Muscle of leg (tissue), 11 donors: ENCODE results near the gene C1QTNF9. TPM values are rescaled to one million over a fixed set of nuclear protein-coding genes. Genes with fewer than 3 reads are reported as not detected.
"Not testable (repeated sequence)": the region's sequence is repeated elsewhere in the genome, so short reads cannot be mapped to it uniquely, and the experiment has no call there.

ENCODE experiments used
- DNase-seq: peaks from one replicate; pipeline ENCODE4 v3.0.0; 2013
- H3K27ac ChIP-seq: one replicate; pipeline ENCODE4 v1.5.1; 2013; ENCODE audit warnings: mild to moderate bottlenecking, low read length, control low read depth
- H3K27me3 ChIP-seq: one replicate; pipeline ENCODE4 v1.6.1; 2013; ENCODE audit warnings: low read length; ENCODE audit not compliant: control insufficient read depth, insufficient read depth
- H3K36me3 ChIP-seq: one replicate; pipeline ENCODE4 v1.6.1; 2013; ENCODE audit warnings: low read length; ENCODE audit not compliant: control insufficient read depth, insufficient read depth
- H3K4me1 ChIP-seq: one replicate; pipeline ENCODE4 v1.6.1; 2013; ENCODE audit warnings: low read length; ENCODE audit not compliant: control insufficient read depth, insufficient read depth
- H3K4me3 ChIP-seq: one replicate; pipeline ENCODE4 v1.5.1; 2013; ENCODE audit warnings: low read length, control low read depth
- H3K9me3 ChIP-seq: replicated peaks from 2 replicates; pipeline ENCODE4 v1.6.1; 2013; ENCODE audit warnings: low read depth, low read length; ENCODE audit not compliant: control insufficient read depth
- WGBS: methylation state at CpG from one replicate; pipeline ENCODE4 v1.1.5; 2013; ENCODE audit warnings: missing lambda C conversion rate; ENCODE audit not compliant: insufficient coverage; 5-methylcytosine and 5-hydroxymethylcytosine counted together
- polyA plus RNA-seq, 8 donors: library from polyadenylated mRNA; unstranded; fragments of 120-200 nt; gene quantifications; one replicate each; pipeline versions ENCODE4 v1.2.1 to v1.2.3, GENCODE V29; 2013; ENCODE audit warnings: inconsistent platforms in 1 of 8, low replicate concordance in 1 of 8; ENCODE audit not compliant: insufficient read length in 8 of 8, insufficient read depth in 1 of 8
- total RNA-seq: library from RNA; stranded (reverse); fragments of 120-200 nt; gene quantifications from one replicate; pipeline ENCODE4 v1.2.4, GENCODE V29; 2013

C1QTNF9 gene
- total and polyA plus RNA-seq, 9 donors: 3.5 to 8.0 (median 5.5) TPM

GRCh38 chr13:24357756-24358155 is 48.4 kb downstream of the C1QTNF9 start:
- Histone ChIP-seq H3K27ac (no peak overlapping the region), H3K36me3 (no peaks in the 10 kb centered on the region), H3K27me3 (no peaks in the 10 kb centered on the region), H3K9me3 (no peaks in the 10 kb centered on the region), H3K4me1 (no peaks in the 10 kb centered on the region), H3K4me3 (no peak overlapping the region)
- WGBS: 92% methylated on average over 15 of the region's 15 CpGs
- no peak for DNase-seq

GRCh38 chr13:24358836-24359235 is 49.5 kb downstream of the C1QTNF9 start:
- not testable (repeated sequence) for H3K27ac ChIP-seq, H3K27me3 ChIP-seq, H3K4me1 ChIP-seq, H3K9me3 ChIP-seq, DNase-seq, H3K36me3 ChIP-seq, H3K4me3 ChIP-seq
- 67% methylated on average over 11 of the region's 16 CpGs for WGBS

DNA sequence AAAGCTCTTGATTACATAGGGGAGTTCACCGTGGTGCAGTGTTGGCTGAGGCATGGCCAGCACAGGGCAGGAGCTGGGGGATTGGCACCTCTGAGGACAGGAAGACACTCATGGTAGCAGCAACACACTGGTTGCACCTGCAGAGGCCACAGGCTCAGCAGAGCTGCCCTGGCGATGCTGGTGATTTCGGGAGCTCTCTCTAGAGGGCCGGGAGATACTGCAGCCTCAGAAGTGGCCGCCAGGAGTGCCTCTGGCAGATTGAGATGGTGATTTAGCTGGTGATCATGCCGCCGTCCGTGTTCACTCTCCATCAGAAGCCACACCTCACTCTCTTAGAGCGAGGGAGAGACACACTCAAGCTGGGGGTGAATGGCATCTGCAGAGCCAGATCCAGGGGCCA is 49.9 kb downstream of the C1QTNF9 start:
- not testable (repeated sequence) for H3K36me3 ChIP-seq, DNase-seq, H3K4me1 ChIP-seq, H3K9me3 ChIP-seq, H3K27me3 ChIP-seq, H3K4me3 ChIP-seq, H3K27ac ChIP-seq
- 28% methylated on average over 3 of the region's 9 CpGs for WGBS

DNA sequence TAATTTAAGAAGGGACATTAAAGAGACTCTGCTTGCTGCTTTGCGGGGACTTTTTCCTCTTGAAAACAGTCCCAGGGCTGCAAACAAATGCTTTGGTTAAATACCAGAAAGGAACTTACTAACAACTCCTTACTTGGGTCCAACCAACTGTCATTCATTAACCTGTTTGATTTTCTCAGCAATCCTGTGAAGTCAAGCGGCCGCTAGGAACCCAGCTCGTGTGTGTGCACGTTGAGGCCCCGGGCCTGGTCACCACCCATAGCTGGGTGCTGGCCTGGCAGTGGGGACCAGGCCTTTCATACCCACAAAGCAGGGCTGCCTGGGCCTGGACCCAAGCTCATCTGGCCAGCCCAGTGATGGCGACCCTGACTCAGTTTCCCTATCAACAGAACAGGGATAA is 50.7 kb downstream of the C1QTNF9 start:
- no peaks in the 10 kb centered on the region for H3K9me3 ChIP-seq

GRCh38 chr13:24361113-24361512 is 51.7 kb downstream of the C1QTNF9 start:
- Histone ChIP-seq H3K36me3 (no peaks in the 10 kb centered on the region), H3K27me3 (no peaks in the 10 kb centered on the region), H3K4me1 (no peaks in the 10 kb centered on the region), H3K9me3 (no peaks in the 10 kb centered on the region), H3K27ac (no peak overlapping the region), H3K4me3 (no peak overlapping the region)
- WGBS: 65% methylated on average over 2 of the region's 2 CpGs
- DNase-seq: no peak

More for the DNA sequence above, 50.7 kb downstream of the C1QTNF9 start:
- no peaks in the 10 kb centered on the region for H3K36me3 ChIP-seq
- H3K27me3 ChIP-seq: no peaks in the 10 kb centered on the region
- no peak overlapping the region for H3K4me3 ChIP-seq
- no peaks in the 10 kb centered on the region for H3K4me1 ChIP-seq
- no peak overlapping the region for H3K27ac ChIP-seq
- WGBS: 96% methylated on average over 6 of the region's 7 CpGs
- no peak for DNase-seq

- no peak for DNase-seq
- no peak overlapping the region for H3K4me3 ChIP-seq
- no peaks in the 10 kb centered on the region for H3K27me3 ChIP-seq
- H3K27ac ChIP-seq: no peak overlapping the region
- 79% methylated on average over 4 of the region's 8 CpGs for WGBS
- no peaks in the 10 kb centered on the region for H3K9me3 ChIP-seq
- H3K36me3 ChIP-seq: no peaks in the 10 kb centered on the region
- no peaks in the 10 kb centered on the region for H3K4me1 ChIP-seq
These were observed 52.5 kb downstream of the C1QTNF9 start for GRCh38 chr13:24361852-24362366.

- Histone ChIP-seq H3K27ac (no peak overlapping the region), H3K4me3 (no peak overlapping the region), H3K27me3 (no peaks in the 10 kb centered on the region), H3K4me1 (no peaks in the 10 kb centered on the region), H3K9me3 (no peaks in the 10 kb centered on the region), H3K36me3 (no peaks in the 10 kb centered on the region)
- no peak for DNase-seq
- 89% methylated on average over 7 of the region's 9 CpGs for WGBS
These were observed 53.1 kb downstream of the C1QTNF9 start for GRCh38 chr13:24362435-24362952.

DNA sequence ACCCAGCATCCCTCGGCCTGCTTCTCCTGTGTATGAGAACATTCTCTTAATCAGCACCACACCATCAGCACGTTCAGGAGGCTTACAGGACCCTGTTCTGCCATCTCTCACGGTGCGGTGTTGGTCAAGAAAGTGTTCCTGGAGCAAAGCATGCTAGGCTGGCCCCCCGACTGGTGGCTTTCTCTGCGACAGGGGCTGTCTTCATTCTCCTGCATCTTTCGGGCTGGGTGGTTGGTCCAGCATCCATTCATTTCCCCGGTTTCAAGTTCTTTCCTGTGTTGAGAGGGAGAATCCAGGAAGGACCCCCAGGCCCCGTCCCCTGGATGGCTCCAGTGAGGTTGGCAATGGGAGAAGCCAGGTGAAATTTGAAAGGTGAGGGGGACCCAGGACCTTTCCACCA is 55.8 kb downstream of the C1QTNF9 start:
- WGBS: 89% methylated on average over 6 of the region's 9 CpGs
- H3K36me3 ChIP-seq: no peaks in the 10 kb centered on the region

DNA sequence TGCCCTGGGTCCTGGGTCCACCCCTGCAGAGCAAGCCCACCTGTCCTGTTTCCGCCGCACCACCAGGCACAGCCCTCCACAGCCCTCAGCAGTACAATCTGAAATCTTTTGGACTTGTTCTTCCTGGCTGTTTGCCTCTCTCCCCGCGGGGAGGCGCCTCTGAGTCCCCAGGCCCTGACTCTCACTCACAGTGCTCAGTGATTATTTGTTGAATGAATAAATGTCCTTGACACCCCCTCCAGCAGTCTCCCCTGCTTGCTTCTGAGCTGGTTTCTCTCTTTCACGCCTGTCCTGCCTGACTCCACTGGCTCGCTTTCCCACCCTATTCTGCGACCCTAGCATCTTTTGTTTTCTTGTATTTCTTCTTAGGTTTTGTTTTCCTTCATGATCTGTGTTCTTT is 56.9 kb downstream of the C1QTNF9 start:
- H3K9me3 ChIP-seq, H3K27me3 ChIP-seq, H3K4me3 ChIP-seq, DNase-seq, H3K36me3 ChIP-seq, H3K27ac ChIP-seq, H3K4me1 ChIP-seq: not testable (repeated sequence)
- no CpG with 5 or more reads among the region's 8 CpGs for WGBS

More for the DNA sequence above, 55.8 kb downstream of the C1QTNF9 start:
- no peaks in the 10 kb centered on the region for H3K9me3 ChIP-seq
- H3K27ac ChIP-seq: no peak overlapping the region
- DNase-seq: no peak
- H3K4me3 ChIP-seq: no peak overlapping the region
- no peaks in the 10 kb centered on the region for H3K27me3 ChIP-seq
- H3K4me1 ChIP-seq: no peaks in the 10 kb centered on the region

DNA sequence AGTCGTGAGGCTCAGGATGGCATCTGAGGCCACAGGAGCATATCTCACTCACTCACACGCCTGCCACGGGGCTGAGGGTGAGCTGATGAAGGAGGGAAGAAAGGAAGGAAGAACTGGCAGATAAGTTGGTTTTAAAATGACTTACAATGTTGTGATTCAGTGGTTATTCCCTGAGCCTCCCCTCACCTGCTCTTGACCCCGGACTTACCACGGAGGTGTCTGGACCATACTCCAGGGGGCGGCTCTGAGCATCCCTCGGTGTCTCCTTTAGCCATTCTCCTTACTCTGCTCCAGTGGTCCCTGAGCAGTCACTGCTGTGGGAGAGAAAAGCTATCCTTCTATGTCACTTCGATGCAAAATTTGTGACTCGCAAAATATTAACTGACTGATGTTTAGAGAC is 61.9 kb downstream of the C1QTNF9 start:
- not testable (repeated sequence) for H3K4me3 ChIP-seq, H3K27me3 ChIP-seq, H3K9me3 ChIP-seq, DNase-seq, H3K27ac ChIP-seq, H3K36me3 ChIP-seq, H3K4me1 ChIP-seq
- WGBS: 81% methylated on average over 2 of the region's 9 CpGs
